Activated CD8-positive, alpha-beta T cell treated with anti-CD3 and anti-CD28 coated beads, Interleukin-2, amount 10 ng/mL, durations not matched to agents 7 days and 5 days (primary cell): ENCODE results near the gene TNFRSF6B. TPM values are rescaled to one million over a fixed set of nuclear protein-coding genes. Genes with fewer than 3 reads are reported as not detected.

Source experiments
- ATAC-seq: fragments of 150-1000 bp; cut with Tn5 transposase; one replicate; pipeline ENCODE4 v1.10.0; 2021; ENCODE audit warnings: moderate library complexity
- CTCF ChIA-PET: fragments of 350-600 bp; sonication (Branson Sonifier 250); formaldehyde crosslinking; loops from one replicate; lab custom pipeline; 2021; ENCODE audit warnings: antibody characterized with exemption; lab: Charles Lee
- POLR2A ChIA-PET: fragments of 350-600 bp; sonication (Branson Sonifier 250); formaldehyde crosslinking; loops from one replicate; lab custom pipeline; 2021; ENCODE audit warnings: antibody characterized with exemption; lab: Charles Lee
- DNase-seq: peaks from one replicate; pipeline ENCODE4 v3.0.0-alpha.2; 2020
- H3K27ac Mint-ChIP-seq: one replicate; pipeline ENCODE4 v1.8.0; 2021; ENCODE audit warnings: mild to moderate bottlenecking, mixed read lengths
- H3K27me3 Mint-ChIP-seq: one replicate; pipeline ENCODE4 v1.8.0; 2021; ENCODE audit warnings: low read depth, mixed read lengths
- H3K36me3 Mint-ChIP-seq: one replicate; pipeline ENCODE4 v1.8.0; 2021; ENCODE audit warnings: low read depth, mixed read lengths
- H3K4me1 Mint-ChIP-seq: one replicate; pipeline ENCODE4 v1.8.0; 2021; ENCODE audit warnings: low read depth, mixed read lengths
- H3K4me3 Mint-ChIP-seq: one replicate; pipeline ENCODE4 v1.8.0; 2021; ENCODE audit warnings: mild to moderate bottlenecking, mixed read lengths
- H3K9me3 Mint-ChIP-seq: one replicate; pipeline ENCODE4 v1.8.0; 2022; ENCODE audit warnings: mixed read lengths; ENCODE audit not compliant: insufficient read depth
- total RNA-seq, 2 experiments: library from RNA; stranded (reverse); gene quantifications; one replicate each; pipeline ENCODE4 v1.2.3, GENCODE V29; 2021

TNFRSF6B gene
- total RNA-seq, 2 experiments from 2014 or later = not detected

GRCh38 chr20:63745424-63745805, 49.0 kb downstream of the TNFRSF6B start:
- H3K9me3 Mint-ChIP-seq = no peaks in the 10 kb centered on the region
- CTCF ChIA-PET = interaction anchor here (0.9 kb wide), 1 partner anchor 103 kb away, joined by 3 read pairs; no protein-coding TSS in a partner anchor
- H3K36me3 Mint-ChIP-seq = peaks cover 10% of the 10 kb centered on the region
- H3K27me3 Mint-ChIP-seq = no peaks in the 10 kb centered on the region
- POLR2A ChIA-PET = no interaction called here
- DNase-seq (no peak), ATAC-seq (no peak)
- no peak overlapping the region for H3K4me3 Mint-ChIP-seq
- H3K4me1 Mint-ChIP-seq = peaks cover 9% of the 10 kb centered on the region
- no peak overlapping the region for H3K27ac Mint-ChIP-seq

DNA sequence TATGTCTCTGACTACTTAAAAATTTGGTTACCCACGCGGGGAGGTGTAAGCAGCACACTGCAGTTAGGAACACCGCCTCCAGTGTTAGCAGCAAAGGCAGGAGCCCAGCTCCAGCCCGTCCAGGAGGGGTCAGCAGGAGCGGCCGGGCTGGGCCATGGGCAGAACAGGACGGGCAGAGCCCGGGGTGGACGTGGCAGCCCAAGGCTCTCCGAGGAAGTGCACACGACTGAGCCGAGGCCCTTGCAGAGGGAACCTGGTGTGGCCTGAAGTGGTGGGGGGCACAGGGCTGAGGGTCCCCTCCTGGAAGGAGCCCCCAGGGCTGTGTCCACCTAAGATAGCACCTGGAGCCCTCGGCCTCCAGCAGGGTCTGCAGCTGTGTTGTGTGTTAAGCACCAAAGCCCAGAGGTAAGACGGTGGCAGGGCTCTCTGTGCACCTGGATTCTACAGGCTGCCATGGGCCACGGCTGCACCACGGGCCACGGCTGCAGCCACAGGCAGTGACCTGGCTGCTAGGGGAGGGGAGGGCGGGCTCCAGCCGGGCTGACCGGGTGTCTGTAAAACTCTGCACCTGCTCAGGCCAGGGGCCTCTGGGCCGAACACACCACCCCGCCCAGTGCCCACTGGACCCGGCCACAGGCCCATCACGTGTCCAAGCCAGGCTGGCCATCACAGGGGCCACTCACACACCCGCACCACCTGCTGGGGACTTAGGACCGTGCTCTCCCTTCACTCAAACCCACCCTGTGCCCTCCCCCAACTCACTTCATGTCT, 49.7 kb downstream of the TNFRSF6B start:
- CTCF ChIA-PET = no interaction called here
- Mint-ChIP-seq H3K27me3 (no peaks in the 10 kb centered on the region), H3K27ac (no peak overlapping the region), H3K4me3 (no peak overlapping the region), H3K36me3 (peaks cover 10% of the 10 kb centered on the region), H3K4me1 (peaks cover 16% of the 10 kb centered on the region), H3K9me3 (no peaks in the 10 kb centered on the region)
- DNase-seq (no peak), ATAC-seq (no peak)
- POLR2A ChIA-PET = no interaction called here

DNA sequence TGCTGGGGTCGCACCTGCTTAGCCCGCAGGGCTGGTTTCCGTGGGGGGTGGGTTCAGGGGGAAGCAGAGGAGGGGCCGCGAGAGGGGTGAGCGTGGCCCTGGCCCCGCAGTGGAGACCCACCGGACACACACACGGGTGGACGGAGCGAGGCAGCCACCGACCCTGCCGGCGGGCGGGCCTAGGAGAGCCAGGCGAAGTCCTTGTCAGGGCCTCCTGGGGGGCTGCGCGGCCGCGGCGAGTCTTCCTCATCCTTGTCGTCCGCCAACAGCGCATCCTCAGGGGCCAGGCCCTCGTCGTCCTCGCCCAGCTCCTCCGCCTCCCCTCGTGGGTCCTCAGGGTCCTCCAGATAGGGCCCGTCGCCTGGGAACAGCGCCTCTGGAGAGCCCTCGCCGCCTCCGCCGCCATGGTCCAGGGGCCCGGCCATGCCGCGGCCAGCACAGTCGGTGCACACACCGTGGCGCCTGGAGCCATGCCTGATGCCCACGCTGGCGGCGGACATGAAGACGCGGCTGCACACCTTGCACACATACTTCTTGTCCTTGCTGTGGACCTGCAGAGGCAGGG, 50.4 kb downstream of the TNFRSF6B start:
- POLR2A ChIA-PET = no interaction called here
- Mint-ChIP-seq H3K36me3 (peaks cover 6% of the 10 kb centered on the region), H3K4me3 (no peak overlapping the region)

GRCh38 chr20:63747622-63748069, 51.2 kb downstream of the TNFRSF6B start:
- no peaks in the 10 kb centered on the region for H3K9me3 Mint-ChIP-seq
- no peaks in the 10 kb centered on the region for H3K27me3 Mint-ChIP-seq
- H3K4me3 Mint-ChIP-seq = no peak overlapping the region
- ChIA-PET POLR2A (no interaction called here), CTCF (no interaction called here)
- ATAC-seq = no peak
- H3K27ac Mint-ChIP-seq = no peak overlapping the region
- peaks cover 6% of the 10 kb centered on the region for H3K36me3 Mint-ChIP-seq
- peaks cover 24% of the 10 kb centered on the region for H3K4me1 Mint-ChIP-seq
- no peak for DNase-seq

More for the DNA sequence above, 50.4 kb downstream of the TNFRSF6B start:
- peaks cover 20% of the 10 kb centered on the region for H3K4me1 Mint-ChIP-seq
- CTCF ChIA-PET = no interaction called here
- no peak overlapping the region for H3K27ac Mint-ChIP-seq
- H3K27me3 Mint-ChIP-seq = no peaks in the 10 kb centered on the region
- no peaks in the 10 kb centered on the region for H3K9me3 Mint-ChIP-seq
- no peak for ATAC-seq
- no peak for DNase-seq

Other genes starting within 250 kb of the TNFRSF6B start
- not detected for gene KCNQ2, start 224.0 kb upstream of the TNFRSF6B start, total RNA-seq
- not detected for gene EEF1A2, start 197.6 kb upstream of the TNFRSF6B start, total RNA-seq
- gene PPDPF, start 175.9 kb upstream of the TNFRSF6B start, total RNA-seq = 100 to 1,000 TPM; 292 to 296 TPM
- under 1 TPM in 1 of 2 experiments, not detected in 1; 0.34 TPM for gene PTK6, start 159.3 kb upstream of the TNFRSF6B start, total RNA-seq
- gene SRMS, start 148.9 kb upstream of the TNFRSF6B start, total RNA-seq = not detected
- gene FNDC11, start 142.5 kb upstream of the TNFRSF6B start, total RNA-seq = under 1 TPM; 0.26 to 0.29 TPM
- gene HELZ2, start 122.4 kb upstream of the TNFRSF6B start, total RNA-seq = 100 to 1,000 TPM in 1 of 2 experiments, 10 to 100 TPM in 1; 99.1 to 102 TPM
- 10 to 100 TPM; 16.2 TPM for gene GMEB2, start 69.6 kb upstream of the TNFRSF6B start, total RNA-seq
- gene STMN3, start 43.2 kb upstream of the TNFRSF6B start, total RNA-seq = 10 to 100 TPM; 13.1 to 13.3 TPM
- gene RTEL1, start 38.3 kb upstream of the TNFRSF6B start, total RNA-seq = 10 to 100 TPM; 49.8 to 54.3 TPM
- 10 to 100 TPM; 55.2 to 57.6 TPM for gene ARFRP1, start 11.3 kb downstream of the TNFRSF6B start, total RNA-seq
- gene ZGPAT, start 11.4 kb downstream of the TNFRSF6B start, total RNA-seq = 10 to 100 TPM; 38.6 to 43.5 TPM
- gene LIME1, start 40.0 kb downstream of the TNFRSF6B start, total RNA-seq = 100 to 1,000 TPM; 163 to 165 TPM
- gene SLC2A4RG, start 43.1 kb downstream of the TNFRSF6B start, total RNA-seq = 10 to 100 TPM; 97.2 TPM
- gene ZBTB46, start 134.6 kb downstream of the TNFRSF6B start, total RNA-seq = under 1 TPM in 1 of 2 experiments, not detected in 1; 0.10 TPM
- not detected for gene ABHD16B, start 164.8 kb downstream of the TNFRSF6B start, total RNA-seq
- gene TPD52L2, start 168.6 kb downstream of the TNFRSF6B start, total RNA-seq = 10 to 100 TPM; 35.7 to 40.0 TPM
- gene DNAJC5, start 198.5 kb downstream of the TNFRSF6B start, total RNA-seq = 10 to 100 TPM; 47.3 to 48.1 TPM